ENCODE results near the gene CSMD2. TPM values are rescaled to one million over a fixed set of nuclear protein-coding genes. Genes with fewer than 3 reads are reported as not detected.

Gene CSMD2
- total and polyA plus RNA-seq, 2 of the 4 experiments (the other 2 are of a cell fraction) = under 0.01 to 0.36 TPM

DNA sequence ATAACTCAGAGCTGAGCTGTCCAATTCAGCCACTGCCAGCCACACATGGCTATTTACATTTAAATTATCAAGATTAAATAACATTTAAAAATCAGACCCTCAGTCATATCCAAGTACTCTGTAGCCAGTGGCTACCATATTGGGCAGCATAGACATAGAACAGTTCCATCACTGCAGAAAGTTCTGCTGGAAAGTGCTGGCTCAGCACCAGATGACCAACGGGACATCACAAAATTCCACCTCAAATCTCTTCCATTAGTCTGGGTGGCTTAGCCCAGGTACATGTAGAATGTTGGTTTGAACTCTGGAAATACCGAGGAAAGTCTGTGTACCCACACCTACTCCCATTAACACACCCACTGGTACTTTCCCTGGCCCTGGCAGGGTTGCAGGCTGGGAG, 563.3 kb downstream of the CSMD2 start:
- CTCF ChIA-PET = no interaction called here
- no TSS peak for BruUV-seq (replicated peaks)
- DNase-seq = no peak

More for the DNA sequence above, 563.3 kb downstream of the CSMD2 start:
- TF ChIP-seq MAZ (IDR thresholded peaks at IDR 0.05; ENCODE audit: borderline replicate concordance, low read depth, low read length) = no peak
- peak; percentile 41 for TF ChIP-seq MAFK (IDR thresholded peaks at IDR 0.05; ENCODE audit: low read depth, low read length)
- no peaks in the 10 kb centered on the region for H3K4me1 ChIP-seq (ENCODE audit: control insufficient read depth, insufficient read depth, low read length)
- no peak overlapping the region for H3K56ac ChIP-seq (ENCODE audit: extremely low read depth, insufficient read depth, low read length)
- H2BK120ac ChIP-seq (ENCODE audit: low read depth, low read length) = no peak overlapping the region
- H3K23ac ChIP-seq (ENCODE audit: low read depth, low read length) = no peak overlapping the region
- H4K8ac ChIP-seq (ENCODE audit: low read depth in 2 of 2, low read length in 2 of 2) = no peak overlapping the region
- no peak overlapping the region for H2AFZ ChIP-seq (replicated peaks; ENCODE audit: low read length, poor library complexity)
- H2BK5ac ChIP-seq (ENCODE audit: low read depth, low read length, poor library complexity, severe bottlenecking) = no peak overlapping the region
- no peak overlapping the region for H3K9ac ChIP-seq (ENCODE audit: low read depth, low read length)
- H4K91ac ChIP-seq (ENCODE audit: insufficient read depth, low read depth, low read length) = no peak overlapping the region
- intact Hi-C loops (cut with micrococcal nuclease) (no loop called here), dilution Hi-C loops (cut with HindIII; ENCODE audit: low sequenced_read_pairs, unreplicated experiment) (no loop called here), in situ Hi-C loops (cut with MboI; ENCODE audit: low sequenced_read_pairs) (loop anchor here (25.0 kb wide), 2 partner anchors 389 to 514 kb away; partner anchors contain the start of gene AZIN2)
- H3K4me3 ChIP-seq (ENCODE audit: insufficient read depth, low read depth, low read length) = no peak overlapping the region
- H3K79me1 ChIP-seq (ENCODE audit: low read depth in 1 of 2, low read length in 2 of 2) = no peaks in the 10 kb centered on the region
- H3K18ac ChIP-seq (ENCODE audit: low read depth, low read length) = no peak overlapping the region
- H2BK20ac ChIP-seq (ENCODE audit: low read depth, low read length) = no peak overlapping the region
- ATAC-seq (ENCODE audit: low read depth) = no peak
- H2AK9ac ChIP-seq (replicated peaks; ENCODE audit: low read depth, low read length, poor library complexity) = no peak overlapping the region
- H3K27me3 ChIP-seq (ENCODE audit: control insufficient read depth, insufficient read depth, low read length) = peaks cover 2% of the 10 kb centered on the region; the same call in 1 of the 2 replicates
- H4K20me1 ChIP-seq (ENCODE audit: insufficient read depth, low read length) = no peaks in the 10 kb centered on the region
- no peak overlapping the region for H3K14ac ChIP-seq (replicated peaks; ENCODE audit: low read depth, low read length)
- no peaks in the 10 kb centered on the region for H3K36me3 ChIP-seq (ENCODE audit: control insufficient read depth, insufficient read depth, low read length)
- H2AK5ac ChIP-seq (ENCODE audit: low read depth, low read length) = no peak overlapping the region
- POLR2A ChIA-PET (ENCODE audit: unreplicated experiment) = no interaction called here
- H3K9me1 ChIP-seq (ENCODE audit: insufficient read depth, low read length) = no peaks in the 10 kb centered on the region
- no peak overlapping the region for H3K4me2 ChIP-seq (ENCODE audit: low read depth, low read length)
- no peak overlapping the region for H2BK15ac ChIP-seq (ENCODE audit: low read depth, low read length)
- H3K27ac ChIP-seq (ENCODE audit: insufficient read depth, low read length) = no peak overlapping the region
- H3K9me3 ChIP-seq (ENCODE audit: control insufficient read depth, insufficient read depth, low read length) = no peaks in the 10 kb centered on the region
- no peak overlapping the region for H4K5ac ChIP-seq (ENCODE audit: low read depth, low read length)
- no peak overlapping the region for H3K4ac ChIP-seq (ENCODE audit: low read depth, low read length)
- WGBS, 2 experiments (ENCODE audit: extremely low coverage in 2 of 2, insufficient read length in 1 of 2) = no CpG with 5 or more reads among the region's 2 CpGs
